Neural progenitor cell (in vitro differentiated cells): ENCODE results near the gene CYGB. TPM values are rescaled to one million over a fixed set of nuclear protein-coding genes. Genes with fewer than 3 reads are reported as not detected.
"Not testable (repeated sequence)": the region's sequence is repeated elsewhere in the genome, so short reads cannot be mapped to it uniquely, and the experiment has no call there.

Experiments used
- DNase-seq: peaks from one replicate; pipeline ENCODE4 v3.0.0-alpha.2; 2016; ENCODE audit warnings: low spot score
- H2AFZ ChIP-seq: fragments of 200-600 bp; sonication (generic); replicated peaks from 2 replicates; pipeline ENCODE4 v1.6.1; 2016; ENCODE audit warnings: antibody characterized with exemption
- H3F3A ChIP-seq: fragments of 200-600 bp; sonication (generic); 2 replicates; pipeline ENCODE4 v1.6.1; 2016; ENCODE audit warnings: antibody characterized with exemption, low read depth
- H3K27ac ChIP-seq: fragments of 200-600 bp; sonication (generic); 2 replicates; pipeline ENCODE4 v1.5.1; 2016; ENCODE audit warnings: mild to moderate bottlenecking
- H3K27me3 ChIP-seq: fragments of 200-600 bp; sonication (generic); 2 replicates; pipeline ENCODE4 v1.6.1; 2016; ENCODE audit warnings: mild to moderate bottlenecking, moderate library complexity
- H3K36me3 ChIP-seq: fragments of 200-600 bp; sonication (generic); 2 replicates; pipeline ENCODE4 v1.5.1; 2016
- H3K4me1 ChIP-seq: fragments of 200-600 bp; sonication (generic); 2 replicates; pipeline ENCODE4 v1.6.1; 2016; ENCODE audit warnings: mixed run types
- H3K4me2 ChIP-seq: fragments of 200-600 bp; sonication (generic); 2 replicates; pipeline ENCODE4 v1.6.1; 2016
- H3K4me3 ChIP-seq: fragments of 200-600 bp; sonication (generic); 2 replicates; pipeline ENCODE4 v1.5.1; 2016
- H3K79me2 ChIP-seq: fragments of 200-600 bp; sonication (generic); 2 replicates; pipeline ENCODE4 v1.6.1; 2016; ENCODE audit warnings: low read depth
- H3K9ac ChIP-seq: fragments of 200-600 bp; sonication (generic); 2 replicates; pipeline ENCODE4 v1.6.1; 2016
- H3K9me3 ChIP-seq: fragments of 200-600 bp; sonication (generic); 2 replicates; pipeline ENCODE4 v1.5.1; 2016; ENCODE audit warnings: low read depth
- H4K20me1 ChIP-seq: fragments of 200-600 bp; sonication (generic); 2 replicates; pipeline ENCODE4 v1.6.1; 2016; ENCODE audit warnings: low read depth
- H3K27ac Mint-ChIP-seq: 3 replicates; pipeline ENCODE4 v1.8.0; 2021; ENCODE audit warnings: mixed read lengths
- H3K27me3 Mint-ChIP-seq: 2 replicates; pipeline ENCODE4 v1.8.0; 2022; ENCODE audit warnings: low read depth, mild to moderate bottlenecking, inconsistent platforms, moderate library complexity, mixed read lengths; ENCODE audit not compliant: insufficient read depth
- H3K36me3 Mint-ChIP-seq: 3 replicates; pipeline ENCODE4 v1.8.0; 2021; ENCODE audit warnings: mixed read lengths
- H3K4me1 Mint-ChIP-seq: 3 replicates; pipeline ENCODE4 v1.8.0; 2021; ENCODE audit warnings: mixed read lengths
- H3K4me3 Mint-ChIP-seq: 3 replicates; pipeline ENCODE4 v1.8.0; 2021; ENCODE audit warnings: mild to moderate bottlenecking, moderate library complexity, mixed read lengths
- H3K9me3 Mint-ChIP-seq: 3 replicates; pipeline ENCODE4 v1.8.0; 2020; ENCODE audit warnings: mixed read lengths
- EZH2 ChIP-seq: fragments of 200-600 bp; sonication (generic); IDR thresholded peaks from 2 replicates; pipeline ENCODE4 v1.6.1; 2017; ENCODE audit warnings: antibody characterized with exemption, mild to moderate bottlenecking, moderate library complexity
- total RNA-seq: library from RNA; depleted of rRNA; stranded (reverse); fragments of >200 nt; gene quantifications from 2 replicates; pipeline ENCODE4 v1.2.3, GENCODE V29; 2015; ENCODE audit warnings: low replicate concordance
- TF ChIP-seq, protein P1 (sequence below): fragments of 200-600 bp; sonication (generic); IDR thresholded peaks from 2 replicates; pipeline ENCODE4 v1.5.1; 2017; ENCODE audit warnings: antibody characterized with exemption, mild to moderate bottlenecking

CYGB gene
- total RNA-seq, 1 donor from 2014 or later = not detected

DNA sequence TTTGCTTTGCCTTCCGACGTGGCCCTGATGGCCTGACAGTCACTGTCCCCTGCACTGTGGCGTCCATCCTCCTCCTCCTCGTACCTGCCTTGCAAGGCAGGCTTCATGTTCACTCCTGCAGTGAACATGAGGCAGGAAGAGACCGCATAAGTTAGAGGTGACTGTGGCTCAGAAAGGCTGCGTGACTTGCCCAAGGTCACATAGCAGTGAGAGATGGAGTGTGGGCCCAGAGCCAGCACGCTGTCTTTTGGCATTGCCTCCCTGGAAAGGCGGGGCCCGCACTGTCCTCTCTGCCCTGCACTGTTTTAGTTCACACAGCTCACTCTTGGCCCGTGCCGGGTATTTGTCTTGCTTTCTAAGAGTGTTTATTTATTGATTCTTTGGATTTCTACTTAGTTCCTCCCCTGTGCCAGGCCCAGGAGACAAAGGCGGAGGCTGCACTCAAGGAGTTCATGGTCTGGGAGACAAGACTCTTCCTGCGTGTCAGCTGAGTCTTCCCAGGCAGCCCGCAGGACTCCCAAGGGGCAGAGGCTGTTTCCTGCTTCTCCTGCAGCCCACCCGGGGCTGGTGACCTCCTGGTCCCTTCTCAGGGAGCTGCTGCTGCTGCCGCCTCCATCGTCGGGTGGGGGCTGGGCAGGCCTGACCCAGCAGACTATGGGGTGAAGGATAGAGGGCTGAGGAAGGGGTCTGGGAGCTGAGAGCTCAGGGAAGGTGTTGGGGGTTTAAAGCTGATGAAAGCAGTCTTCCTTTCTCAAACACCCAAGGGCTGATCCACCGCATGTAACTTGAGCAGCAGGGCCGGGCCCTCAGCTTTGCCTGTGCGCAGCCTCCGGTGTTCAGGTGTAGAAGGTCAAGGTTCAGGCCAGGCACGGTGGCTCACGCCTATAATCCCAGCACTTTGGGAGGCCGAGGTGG is 12.7 kb downstream of the CYGB start:
- no peaks in the 10 kb centered on the region for H3K36me3 ChIP-seq
- no peak overlapping the region for H3K4me2 ChIP-seq
- H3F3A ChIP-seq = peaks cover 4% of the 10 kb centered on the region
- H3K79me2 ChIP-seq = no peaks in the 10 kb centered on the region
- TF ChIP-seq EZH2 = no peak
- TF ChIP-seq, protein P1, sequence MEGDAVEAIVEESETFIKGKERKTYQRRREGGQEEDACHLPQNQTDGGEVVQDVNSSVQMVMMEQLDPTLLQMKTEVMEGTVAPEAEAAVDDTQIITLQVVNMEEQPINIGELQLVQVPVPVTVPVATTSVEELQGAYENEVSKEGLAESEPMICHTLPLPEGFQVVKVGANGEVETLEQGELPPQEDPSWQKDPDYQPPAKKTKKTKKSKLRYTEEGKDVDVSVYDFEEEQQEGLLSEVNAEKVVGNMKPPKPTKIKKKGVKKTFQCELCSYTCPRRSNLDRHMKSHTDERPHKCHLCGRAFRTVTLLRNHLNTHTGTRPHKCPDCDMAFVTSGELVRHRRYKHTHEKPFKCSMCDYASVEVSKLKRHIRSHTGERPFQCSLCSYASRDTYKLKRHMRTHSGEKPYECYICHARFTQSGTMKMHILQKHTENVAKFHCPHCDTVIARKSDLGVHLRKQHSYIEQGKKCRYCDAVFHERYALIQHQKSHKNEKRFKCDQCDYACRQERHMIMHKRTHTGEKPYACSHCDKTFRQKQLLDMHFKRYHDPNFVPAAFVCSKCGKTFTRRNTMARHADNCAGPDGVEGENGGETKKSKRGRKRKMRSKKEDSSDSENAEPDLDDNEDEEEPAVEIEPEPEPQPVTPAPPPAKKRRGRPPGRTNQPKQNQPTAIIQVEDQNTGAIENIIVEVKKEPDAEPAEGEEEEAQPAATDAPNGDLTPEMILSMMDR = no peak
- Mint-ChIP-seq H3K36me3 (no peaks in the 10 kb centered on the region), H3K4me1 (peaks cover 25% of the 10 kb centered on the region), H3K4me3 (no peak overlapping the region), H3K27ac (peak overlapping the region; percentile 60), H3K9me3 (no peaks in the 10 kb centered on the region), H3K27me3 (peaks cover 11% of the 10 kb centered on the region)
- no peaks in the 10 kb centered on the region for H4K20me1 ChIP-seq
- H2AFZ ChIP-seq = no peak overlapping the region
- H3K9ac ChIP-seq = no peak overlapping the region
- no peak overlapping the region for H3K4me3 ChIP-seq
- peaks cover 16% of the 10 kb centered on the region for H3K27me3 ChIP-seq
- no peaks in the 10 kb centered on the region for H3K9me3 ChIP-seq
- H3K27ac ChIP-seq = no peak overlapping the region
- no peak for DNase-seq
- peaks cover 8% of the 10 kb centered on the region for H3K4me1 ChIP-seq

GRCh38 chr17:76523084-76524037 is 14.1 kb downstream of the CYGB start:
- H3K9me3 ChIP-seq = no peaks in the 10 kb centered on the region
- H3K4me2 ChIP-seq = no peak overlapping the region
- H3F3A ChIP-seq = peaks cover 9% of the 10 kb centered on the region
- Mint-ChIP-seq H3K27ac (no peak overlapping the region), H3K4me1 (peaks cover 18% of the 10 kb centered on the region), H3K27me3 (peaks cover 12% of the 10 kb centered on the region), H3K36me3 (no peaks in the 10 kb centered on the region), H3K9me3 (no peaks in the 10 kb centered on the region), H3K4me3 (no peak overlapping the region)
- no peak overlapping the region for H2AFZ ChIP-seq
- H3K36me3 ChIP-seq = no peaks in the 10 kb centered on the region
- TF ChIP-seq, protein P1 = peak; percentile 99
- no peak for TF ChIP-seq EZH2
- H3K9ac ChIP-seq = no peak overlapping the region
- H3K4me1 ChIP-seq = peaks cover 3% of the 10 kb centered on the region
- no peak overlapping the region for H3K27ac ChIP-seq
- peaks cover 16% of the 10 kb centered on the region for H3K27me3 ChIP-seq
- DNase-seq = peak; percentile 86
- H3K79me2 ChIP-seq = no peaks in the 10 kb centered on the region
- H4K20me1 ChIP-seq = no peaks in the 10 kb centered on the region
- H3K4me3 ChIP-seq = no peak overlapping the region

DNA sequence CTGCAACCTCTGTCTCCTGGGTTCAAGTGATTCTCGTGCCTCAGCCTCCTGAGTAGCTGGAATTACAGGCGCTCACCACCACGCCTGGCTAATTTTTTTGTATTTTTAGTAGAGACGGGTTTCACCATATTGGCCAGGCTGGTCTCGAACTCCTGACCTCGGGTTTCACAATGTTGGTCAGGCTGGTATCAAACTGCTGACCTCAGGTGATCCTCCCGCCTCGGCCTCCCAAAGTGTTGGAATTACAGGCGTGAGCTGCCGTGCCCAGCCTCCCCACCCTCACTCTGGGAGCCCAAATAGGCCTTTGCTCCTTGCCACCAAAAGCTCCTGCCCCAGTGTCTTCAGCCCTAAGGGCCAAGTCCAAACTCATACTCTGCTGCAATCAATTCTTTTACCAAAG is 15.8 kb downstream of the CYGB start:
- H3K27me3 Mint-ChIP-seq = peaks cover 13% of the 10 kb centered on the region
- not testable (repeated sequence) for H2AFZ ChIP-seq, H3K4me3 Mint-ChIP-seq, H3K36me3 ChIP-seq, H3K27ac Mint-ChIP-seq, H3K36me3 Mint-ChIP-seq, H3K4me1 ChIP-seq, H3K27ac ChIP-seq, H3F3A ChIP-seq, H3K9ac ChIP-seq, H3K4me2 ChIP-seq, H3K4me3 ChIP-seq, H4K20me1 ChIP-seq, H3K79me2 ChIP-seq, H3K9me3 ChIP-seq, DNase-seq, H3K9me3 Mint-ChIP-seq
- peaks cover 13% of the 10 kb centered on the region for H3K4me1 Mint-ChIP-seq
- peaks cover 16% of the 10 kb centered on the region for H3K27me3 ChIP-seq
